Measurements from ENCODE around the gene GRK5.

Gene GRK5

DNA sequence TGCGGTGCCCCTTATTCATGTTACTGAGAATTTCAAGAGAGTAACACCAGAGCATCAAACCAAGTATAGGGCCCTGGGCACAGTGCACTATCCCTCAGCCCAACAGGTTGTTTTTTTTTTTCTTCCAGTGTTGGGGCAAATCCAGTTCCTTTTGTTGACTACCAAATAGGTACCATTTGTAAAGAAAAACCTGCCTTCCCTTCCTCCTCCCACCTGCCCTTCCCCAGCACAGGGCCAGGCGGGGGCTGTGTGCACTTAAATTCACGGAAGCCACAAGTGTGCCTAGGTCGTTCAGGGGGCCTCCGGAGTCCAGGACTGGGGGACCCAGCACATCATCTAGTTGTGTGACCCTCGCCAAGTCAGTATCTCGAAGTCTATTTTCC is 41.3 kb upstream of the GRK5 start:
- H3K27me3 ChIP-seq, result no peaks in the 10 kb centered on the region
- peak overlapping the region; percentile 78 for H3K4me3 ChIP-seq (ENCODE audit: low read depth, low read length)
- no peak for DNase-seq
- peaks cover 46% of the 10 kb centered on the region for H3K36me3 ChIP-seq
- no peaks in the 10 kb centered on the region for H3K9me3 ChIP-seq
- peaks cover 5% of the 10 kb centered on the region; the same call in 1 of the 2 replicates for H3K4me1 ChIP-seq
- TF ChIP-seq, protein P1, sequence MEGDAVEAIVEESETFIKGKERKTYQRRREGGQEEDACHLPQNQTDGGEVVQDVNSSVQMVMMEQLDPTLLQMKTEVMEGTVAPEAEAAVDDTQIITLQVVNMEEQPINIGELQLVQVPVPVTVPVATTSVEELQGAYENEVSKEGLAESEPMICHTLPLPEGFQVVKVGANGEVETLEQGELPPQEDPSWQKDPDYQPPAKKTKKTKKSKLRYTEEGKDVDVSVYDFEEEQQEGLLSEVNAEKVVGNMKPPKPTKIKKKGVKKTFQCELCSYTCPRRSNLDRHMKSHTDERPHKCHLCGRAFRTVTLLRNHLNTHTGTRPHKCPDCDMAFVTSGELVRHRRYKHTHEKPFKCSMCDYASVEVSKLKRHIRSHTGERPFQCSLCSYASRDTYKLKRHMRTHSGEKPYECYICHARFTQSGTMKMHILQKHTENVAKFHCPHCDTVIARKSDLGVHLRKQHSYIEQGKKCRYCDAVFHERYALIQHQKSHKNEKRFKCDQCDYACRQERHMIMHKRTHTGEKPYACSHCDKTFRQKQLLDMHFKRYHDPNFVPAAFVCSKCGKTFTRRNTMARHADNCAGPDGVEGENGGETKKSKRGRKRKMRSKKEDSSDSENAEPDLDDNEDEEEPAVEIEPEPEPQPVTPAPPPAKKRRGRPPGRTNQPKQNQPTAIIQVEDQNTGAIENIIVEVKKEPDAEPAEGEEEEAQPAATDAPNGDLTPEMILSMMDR (IDR thresholded peaks at IDR 0.05; ENCODE audit: low read depth, low read length), result no peak

DNA sequence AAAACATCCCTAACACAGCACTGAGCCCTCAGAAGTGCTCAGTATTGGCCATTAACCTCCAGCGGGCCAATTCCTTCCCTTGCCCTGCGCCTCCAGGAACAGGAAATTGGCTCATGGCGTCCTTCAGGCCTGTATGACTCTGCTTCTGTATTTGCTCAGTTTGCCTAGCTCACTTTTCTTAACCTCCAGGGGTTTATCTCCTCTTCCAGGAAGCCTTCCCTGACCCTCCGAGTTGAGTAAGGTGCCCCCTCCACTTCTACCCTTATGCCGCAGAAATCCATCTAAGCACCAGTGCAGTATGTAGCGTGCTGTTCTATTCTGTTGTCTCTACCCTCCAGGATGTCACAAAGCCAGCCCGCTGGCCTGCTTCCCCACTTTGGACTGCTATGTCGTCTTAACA is 40.8 kb upstream of the GRK5 start:
- Histone ChIP-seq H3K9me3 (no peaks in the 10 kb centered on the region), H3K4me1 (peaks cover 5% of the 10 kb centered on the region; the same call in 1 of the 2 replicates), H3K4me3 (ENCODE audit: low read depth, low read length) (no peak overlapping the region), H3K27me3 (no peaks in the 10 kb centered on the region), H3K36me3 (peaks cover 50% of the 10 kb centered on the region)
- TF ChIP-seq, protein P1 (IDR thresholded peaks at IDR 0.05; ENCODE audit: low read depth, low read length), result no peak
- no peak for DNase-seq

DNA sequence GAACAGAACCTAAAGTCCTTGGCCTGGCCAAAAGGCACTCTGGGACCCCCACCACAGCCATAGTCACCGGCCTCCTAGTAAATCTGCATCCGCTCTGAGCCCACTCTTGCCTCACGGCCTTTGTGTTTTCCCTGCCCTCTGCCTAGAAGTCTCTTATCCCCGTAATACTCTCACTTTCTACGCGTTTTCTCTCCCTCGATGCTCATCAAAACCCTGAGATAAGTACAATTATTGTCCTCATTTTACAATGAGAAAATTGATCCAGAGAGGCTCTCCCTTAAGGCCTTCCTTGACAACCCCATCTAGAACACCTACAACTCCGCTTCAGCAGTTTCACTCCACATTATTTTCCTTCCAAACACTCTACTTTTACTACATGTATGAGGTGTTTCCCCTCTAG is 40.3 kb upstream of the GRK5 start:
- H3K9me3 ChIP-seq, result no peaks in the 10 kb centered on the region
- TF ChIP-seq, protein P1 (IDR thresholded peaks at IDR 0.05; ENCODE audit: low read depth, low read length), result no peak
- DNase-seq, result no peak
- H3K36me3 ChIP-seq, result peaks cover 50% of the 10 kb centered on the region
- no peak overlapping the region for H3K4me3 ChIP-seq (ENCODE audit: low read depth, low read length)
- H3K4me1 ChIP-seq, result peaks cover 5% of the 10 kb centered on the region; the same call in 1 of the 2 replicates
- no peaks in the 10 kb centered on the region for H3K27me3 ChIP-seq

DNA sequence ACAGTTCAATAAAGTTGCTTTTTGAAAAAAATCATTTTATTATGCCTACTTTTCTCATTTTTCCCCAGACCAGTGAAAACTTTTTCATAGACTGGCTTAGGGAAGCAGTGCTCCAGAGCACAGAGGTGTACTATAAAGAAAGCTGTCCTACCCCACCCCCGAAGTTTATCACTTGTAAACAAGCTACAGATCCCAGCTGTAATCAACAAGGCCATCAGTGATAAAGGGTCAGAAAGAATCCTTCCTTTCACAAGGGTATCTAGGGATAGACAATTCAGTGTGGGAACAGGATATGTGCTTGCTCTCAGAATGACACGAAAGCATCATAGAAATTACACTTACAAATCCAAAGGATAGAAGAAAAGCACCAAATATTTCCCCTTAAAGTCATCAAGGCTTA is 33.3 kb upstream of the GRK5 start:
- no peaks in the 10 kb centered on the region for H3K9me3 ChIP-seq
- H3K4me1 ChIP-seq, result peaks cover 7% of the 10 kb centered on the region
- H3K36me3 ChIP-seq, result peaks cover 61% of the 10 kb centered on the region

GRCh38 chr10:119176166-119176565 is 31.2 kb upstream of the GRK5 start:
- TF ChIP-seq, protein P1 (IDR thresholded peaks at IDR 0.05; ENCODE audit: low read depth, low read length), result no peak
- H3K36me3 ChIP-seq, result peaks cover 45% of the 10 kb centered on the region
- H3K27me3 ChIP-seq, result no peaks in the 10 kb centered on the region
- peaks cover 8% of the 10 kb centered on the region for H3K4me1 ChIP-seq
- H3K4me3 ChIP-seq (ENCODE audit: low read depth, low read length), result no peak overlapping the region
- DNase-seq, result no peak
- no peaks in the 10 kb centered on the region for H3K9me3 ChIP-seq

More for the DNA sequence above, 33.3 kb upstream of the GRK5 start:
- DNase-seq, result no peak
- TF ChIP-seq, protein P1 (IDR thresholded peaks at IDR 0.05; ENCODE audit: low read depth, low read length), result no peak
- Histone ChIP-seq H3K27me3 (no peaks in the 10 kb centered on the region), H3K4me3 (ENCODE audit: low read depth, low read length) (no peak overlapping the region)

DNA sequence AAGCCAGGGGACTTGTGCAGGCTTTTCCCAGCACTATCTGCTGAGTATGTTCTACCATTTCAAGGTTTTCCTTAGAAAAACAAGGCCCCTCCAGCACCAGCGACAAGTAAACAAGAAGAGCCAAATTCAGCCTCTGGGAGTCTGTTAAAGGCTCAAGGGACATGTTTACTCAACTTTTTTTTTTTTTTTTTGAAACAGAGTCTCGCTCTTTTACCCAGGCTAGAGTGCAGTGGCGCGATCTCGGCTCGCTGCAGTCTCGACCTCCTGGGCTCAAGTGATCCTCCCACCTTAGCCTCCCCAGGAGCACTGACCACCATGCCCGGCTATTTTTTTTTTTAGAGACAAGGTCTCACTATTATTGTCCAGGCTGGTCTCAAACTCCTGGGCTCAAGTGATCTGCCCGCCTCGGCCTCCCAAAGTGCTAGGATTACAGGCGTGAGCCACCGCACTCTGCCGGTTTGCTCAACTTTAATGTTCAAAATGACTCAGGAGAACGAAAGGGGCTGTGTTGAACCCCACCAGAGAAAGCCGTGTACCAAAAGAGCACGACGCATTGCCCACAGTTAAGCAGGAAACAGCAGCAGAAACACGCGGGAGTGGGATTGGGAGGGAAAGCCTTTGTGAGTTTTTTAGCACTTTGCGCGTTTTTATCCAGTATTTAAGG is 29.5 kb upstream of the GRK5 start:
- Histone ChIP-seq H3K36me3 (peaks cover 30% of the 10 kb centered on the region), H3K4me1 (peaks cover 8% of the 10 kb centered on the region), H3K27me3 (no peaks in the 10 kb centered on the region), H3K9me3 (no peaks in the 10 kb centered on the region), H3K4me3 (ENCODE audit: low read depth, low read length) (peak overlapping the region; percentile 93)
- TF ChIP-seq, protein P1 (IDR thresholded peaks at IDR 0.05; ENCODE audit: low read depth, low read length), result no peak
- DNase-seq, result no peak
